ENCODE data around the gene SLC25A2.
"Not testable (repeated sequence)": the region's sequence is repeated elsewhere in the genome, so short reads cannot be mapped to it uniquely, and the experiment has no call there.

Gene SLC25A2

DNA sequence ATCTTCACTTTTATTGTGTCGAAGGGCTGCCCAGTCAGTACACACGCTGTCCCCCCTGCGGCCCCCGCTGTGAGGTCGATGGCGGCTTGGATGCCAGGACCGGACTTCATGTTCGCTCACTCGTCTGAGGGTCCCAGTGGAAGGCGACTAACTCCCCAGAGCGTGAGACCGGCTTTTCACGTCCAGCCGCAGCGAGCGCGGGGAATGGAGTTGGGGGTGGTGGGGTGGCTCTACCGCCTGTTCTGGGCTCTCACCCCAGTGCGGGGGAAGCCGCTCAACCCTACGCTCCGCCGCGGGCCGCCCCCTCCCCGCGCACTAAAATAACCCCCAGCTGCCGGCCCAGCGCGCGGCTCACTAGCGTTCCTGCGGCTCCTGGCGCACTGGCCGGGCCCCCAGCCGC is at the start of gene SLC25A2:
SLC25A2 (minus strand) TSS at position 294 of the 400 bp plus-strand sequence; CDS start at position 110, 184 bp downstream.
- DNase-seq (ENCODE audit: low read depth), result no peak
- no peak within 1 kb of the TSS for H3K4me3 ChIP-seq (ENCODE audit: low read depth, low read length)

DNA sequence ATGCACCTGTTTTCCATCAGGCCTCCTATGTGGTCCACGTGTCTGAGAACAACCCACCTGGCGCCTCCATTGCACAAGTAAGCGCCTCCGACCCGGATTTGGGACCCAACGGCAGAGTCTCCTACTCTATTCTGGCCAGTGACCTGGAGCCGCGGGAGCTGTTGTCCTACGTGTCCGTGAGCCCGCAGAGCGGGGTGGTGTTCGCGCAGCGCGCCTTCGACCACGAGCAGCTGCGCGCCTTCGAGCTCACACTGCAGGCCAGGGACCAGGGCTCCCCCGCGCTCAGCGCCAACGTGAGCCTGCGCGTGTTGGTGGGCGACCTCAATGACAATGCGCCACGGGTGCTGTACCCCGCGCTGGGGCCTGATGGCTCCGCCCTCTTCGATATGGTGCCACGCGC is 47.7 kb upstream of the SLC25A2 start:
- no peak overlapping the region for H3K4me3 ChIP-seq (ENCODE audit: low read depth, low read length)
- DNase-seq (ENCODE audit: low read depth), result no peak

DNA sequence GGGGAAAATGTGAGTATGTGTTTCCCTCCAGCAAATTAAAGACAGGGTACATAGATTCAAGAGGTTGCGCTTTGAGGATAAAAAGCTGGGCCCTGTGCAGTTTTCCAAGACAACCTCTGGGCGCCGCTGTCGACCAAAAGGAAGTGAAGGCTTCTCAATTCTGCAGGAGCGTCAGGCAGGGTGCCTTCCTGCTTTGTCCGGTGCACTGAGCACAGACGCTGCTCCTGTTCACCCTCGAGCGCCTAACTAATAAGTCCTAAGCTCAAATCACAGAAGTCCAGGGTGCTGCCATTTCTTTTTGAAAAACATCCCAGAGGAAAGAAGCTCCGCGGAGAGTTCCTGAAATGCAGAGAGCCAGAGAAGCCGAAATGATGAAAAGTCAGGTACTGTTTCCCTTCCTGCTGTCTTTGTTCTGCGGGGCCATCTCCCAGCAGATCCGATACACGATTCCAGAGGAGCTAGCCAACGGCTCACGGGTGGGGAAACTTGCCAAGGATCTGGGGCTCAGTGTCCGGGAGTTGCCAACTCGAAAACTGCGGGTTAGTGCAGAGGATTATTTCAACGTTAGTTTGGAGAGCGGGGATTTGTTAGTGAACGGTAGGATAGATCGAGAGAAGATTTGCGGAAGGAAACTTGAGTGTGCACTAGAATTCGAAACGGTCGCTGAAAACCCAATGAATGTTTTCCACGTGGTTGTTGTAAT is 46.2 kb upstream of the SLC25A2 start, which contains the start of gene PCDHGB1:
PCDHGB1 (plus strand) TSS at position 183 of the 703 bp plus-strand sequence; CDS start at position 345, 162 bp downstream.
- peak within 1 kb of the TSS; percentile 32 for H3K4me3 ChIP-seq (ENCODE audit: low read depth, low read length)
- DNase-seq (ENCODE audit: low read depth), result no peak

DNA sequence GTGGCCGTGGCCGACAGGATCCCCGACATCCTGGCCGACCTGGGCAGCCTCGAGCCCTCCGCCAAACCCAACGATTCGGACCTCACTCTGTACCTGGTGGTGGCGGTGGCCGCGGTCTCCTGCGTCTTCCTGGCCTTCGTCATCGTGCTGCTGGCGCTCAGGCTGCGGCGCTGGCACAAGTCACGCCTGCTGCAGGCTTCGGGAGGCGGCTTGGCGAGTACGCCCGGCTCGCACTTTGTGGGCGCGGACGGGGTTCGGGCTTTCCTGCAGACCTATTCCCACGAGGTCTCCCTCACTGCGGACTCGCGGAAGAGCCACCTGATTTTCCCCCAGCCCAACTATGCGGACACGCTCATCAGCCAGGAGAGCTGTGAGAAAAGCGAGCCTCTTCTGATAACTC is 42.2 kb upstream of the SLC25A2 start:
- H3K4me3 ChIP-seq (ENCODE audit: low read depth, low read length); DNase-seq (ENCODE audit: low read depth): not testable (repeated sequence)

DNA sequence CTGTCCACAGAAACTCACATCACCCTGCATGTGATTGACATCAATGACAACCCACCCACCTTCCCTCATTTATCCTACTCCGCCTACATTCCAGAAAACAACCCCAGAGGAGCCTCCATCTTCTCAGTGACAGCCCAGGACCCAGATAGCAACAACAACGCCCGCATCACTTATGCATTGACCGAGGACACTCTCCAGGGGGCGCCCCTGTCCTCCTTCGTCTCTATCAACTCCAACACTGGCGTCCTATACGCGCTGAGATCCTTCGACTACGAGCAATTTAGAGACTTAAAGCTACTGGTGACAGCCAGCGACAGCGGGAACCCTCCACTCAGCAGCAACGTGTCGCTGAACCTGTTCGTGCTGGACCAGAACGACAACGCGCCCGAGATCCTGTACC is 41.5 kb upstream of the SLC25A2 start:
- no peak for DNase-seq (ENCODE audit: low read depth)
- no peak overlapping the region for H3K4me3 ChIP-seq (ENCODE audit: low read depth, low read length)

DNA sequence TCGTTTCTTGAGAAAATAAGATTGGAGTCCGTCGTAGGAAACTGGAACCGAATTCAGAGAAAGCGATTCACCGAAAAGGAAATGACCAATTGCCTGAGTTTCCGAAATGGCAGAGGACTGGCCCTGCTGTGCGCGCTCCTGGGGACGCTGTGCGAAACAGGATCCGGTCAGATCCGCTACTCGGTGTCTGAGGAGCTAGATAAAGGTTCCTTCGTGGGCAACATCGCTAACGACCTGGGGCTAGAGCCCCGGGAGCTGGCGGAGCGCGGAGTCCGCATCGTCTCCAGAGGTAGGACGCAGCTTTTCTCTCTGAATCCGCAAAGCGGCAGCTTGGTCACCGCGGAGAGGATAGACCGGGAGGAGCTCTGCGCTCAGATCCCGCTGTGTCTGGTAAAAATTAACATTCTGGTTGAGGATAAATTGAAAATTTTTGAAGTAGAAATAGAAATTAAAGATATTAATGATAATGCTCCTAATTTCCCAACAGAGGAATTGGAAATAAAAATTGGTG is 40.2 kb upstream of the SLC25A2 start:
- H3K4me3 ChIP-seq (ENCODE audit: low read depth, low read length), result peak overlapping the region; percentile 45
- no peak for DNase-seq (ENCODE audit: low read depth)

DNA sequence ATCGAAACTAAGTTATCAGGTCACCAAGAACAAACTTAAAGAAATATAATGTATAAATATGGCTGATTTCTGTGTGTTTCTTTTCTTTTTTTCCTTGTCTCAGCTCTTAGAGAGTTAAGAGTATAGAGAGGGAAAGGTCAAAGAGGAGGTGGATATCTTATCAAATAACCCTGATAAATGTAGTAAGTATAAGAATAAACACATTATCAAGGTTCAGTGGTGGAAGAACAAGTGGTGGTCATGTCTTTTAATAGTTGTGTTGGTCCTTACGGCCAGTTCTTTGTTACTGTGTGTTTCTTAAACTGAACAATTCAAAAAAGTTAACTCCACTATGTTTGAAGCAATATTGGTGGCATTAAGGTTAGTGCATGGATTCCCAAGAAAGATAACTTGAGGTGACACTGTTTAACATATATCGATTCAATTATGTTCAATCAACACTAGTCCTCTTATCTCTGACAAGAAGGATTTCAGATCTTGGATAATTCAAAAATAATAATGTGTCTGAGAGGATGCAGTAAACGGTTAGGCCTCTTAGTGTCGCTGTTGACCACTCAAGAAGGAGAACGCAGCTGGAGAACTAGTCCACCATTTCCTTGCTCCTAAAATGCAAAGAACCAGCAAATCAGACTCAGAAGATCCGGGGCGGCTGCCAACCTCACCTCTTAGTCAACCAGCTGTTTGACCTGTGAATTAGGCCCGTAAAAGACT is 39.5 kb upstream of the SLC25A2 start, which contains the start of gene PCDHGA3:
PCDHGA3 (plus strand) TSS at position 588 of the 711 bp plus-strand sequence. CDS start 205 bp downstream, outside the sequence.
- DNase-seq (ENCODE audit: low read depth), result no peak

DNA sequence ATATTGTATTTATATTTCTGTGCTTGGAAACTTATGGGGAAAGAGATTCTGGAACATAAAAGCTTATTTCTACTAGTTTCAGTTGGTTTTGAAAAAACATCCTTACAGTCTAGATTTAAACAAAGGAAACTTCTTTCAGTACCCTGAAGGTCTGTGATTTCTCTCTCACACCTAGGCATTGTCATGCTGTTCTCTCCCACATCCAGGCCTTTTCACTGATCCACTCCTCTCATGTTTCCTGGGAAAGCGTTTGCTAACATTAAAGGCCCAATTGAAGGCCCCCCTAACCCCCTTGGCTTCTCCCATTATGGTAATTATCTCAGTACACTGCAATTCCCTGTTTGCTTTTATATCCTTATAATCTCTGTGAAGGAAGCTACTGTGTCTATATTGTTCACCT is 38.9 kb upstream of the SLC25A2 start:
- H3K4me3 ChIP-seq (ENCODE audit: low read depth, low read length), result no peak overlapping the region
- DNase-seq (ENCODE audit: low read depth), result no peak

More for the DNA sequence above, 39.5 kb upstream of the SLC25A2 start, which contains the start of gene PCDHGA3:
- H3K4me3 ChIP-seq (ENCODE audit: low read depth, low read length), result peak within 1 kb of the TSS; percentile 45

DNA sequence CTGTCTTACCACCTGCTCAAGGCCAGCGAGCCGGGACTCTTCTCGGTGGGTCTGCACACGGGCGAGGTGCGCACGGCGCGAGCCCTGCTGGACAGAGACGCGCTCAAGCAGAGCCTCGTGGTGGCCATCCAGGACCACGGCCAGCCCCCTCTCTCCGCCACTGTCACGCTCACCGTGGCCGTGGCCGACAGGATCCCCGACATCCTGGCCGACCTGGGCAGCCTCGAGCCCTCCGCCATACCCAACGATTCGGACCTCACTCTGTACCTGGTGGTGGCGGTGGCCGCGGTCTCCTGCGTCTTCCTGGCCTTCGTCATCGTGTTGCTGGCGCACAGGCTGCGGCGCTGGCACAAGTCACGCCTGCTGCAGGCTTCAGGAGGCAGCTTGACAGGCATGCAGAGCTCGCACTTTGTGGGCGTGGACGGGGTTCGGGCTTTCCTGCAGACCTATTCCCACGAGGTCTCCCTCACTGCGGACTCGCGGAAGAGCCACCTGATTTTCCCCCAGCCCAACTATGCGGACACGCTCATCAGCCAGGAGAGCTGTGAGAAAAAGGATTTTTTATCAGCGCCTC is 37.0 kb upstream of the SLC25A2 start:
- DNase-seq (ENCODE audit: low read depth); H3K4me3 ChIP-seq (ENCODE audit: low read depth, low read length): not testable (repeated sequence)

DNA sequence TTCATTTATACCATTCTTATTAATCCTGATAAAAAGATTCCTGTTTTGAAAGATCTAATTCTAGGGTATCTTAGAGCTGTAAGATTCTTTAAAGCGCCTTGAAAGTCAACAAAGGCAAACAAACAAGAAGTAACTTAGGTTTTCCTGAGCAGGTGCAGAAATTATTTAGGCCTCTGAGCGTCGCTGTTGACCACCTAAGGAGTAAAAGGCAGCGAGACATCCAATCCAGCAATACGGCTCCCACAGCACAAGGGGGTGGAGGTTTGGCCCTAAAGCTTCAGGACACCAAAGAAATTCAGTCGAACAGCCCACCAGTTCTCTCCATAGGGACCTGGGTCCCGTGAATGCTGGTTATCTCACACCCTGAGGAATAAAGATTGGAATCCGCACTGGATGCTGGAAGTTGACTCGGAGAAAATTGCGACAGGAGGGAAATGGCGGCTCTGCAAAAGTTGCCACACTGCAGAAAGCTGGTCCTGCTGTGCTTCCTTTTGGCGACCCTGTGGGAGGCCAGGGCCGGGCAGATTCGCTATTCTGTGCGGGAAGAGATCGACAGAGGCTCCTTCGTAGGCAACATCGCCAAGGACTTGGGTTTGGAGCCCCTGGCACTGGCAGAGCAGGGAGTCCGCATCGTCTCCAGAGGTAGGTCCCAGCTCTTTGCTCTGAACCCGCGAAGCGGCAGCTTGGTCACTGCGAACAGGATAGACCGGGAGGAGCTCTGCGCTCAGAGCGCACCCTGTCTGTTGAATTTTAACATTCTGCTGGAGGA is 34.9 kb upstream of the SLC25A2 start, which contains the start of gene PCDHGA2:
PCDHGA2 (plus strand) TSS at position 223 of the 769 bp plus-strand sequence.
- no peak for DNase-seq (ENCODE audit: low read depth)
- peak within 1 kb of the TSS; percentile 41 for H3K4me3 ChIP-seq (ENCODE audit: low read depth, low read length)

DNA sequence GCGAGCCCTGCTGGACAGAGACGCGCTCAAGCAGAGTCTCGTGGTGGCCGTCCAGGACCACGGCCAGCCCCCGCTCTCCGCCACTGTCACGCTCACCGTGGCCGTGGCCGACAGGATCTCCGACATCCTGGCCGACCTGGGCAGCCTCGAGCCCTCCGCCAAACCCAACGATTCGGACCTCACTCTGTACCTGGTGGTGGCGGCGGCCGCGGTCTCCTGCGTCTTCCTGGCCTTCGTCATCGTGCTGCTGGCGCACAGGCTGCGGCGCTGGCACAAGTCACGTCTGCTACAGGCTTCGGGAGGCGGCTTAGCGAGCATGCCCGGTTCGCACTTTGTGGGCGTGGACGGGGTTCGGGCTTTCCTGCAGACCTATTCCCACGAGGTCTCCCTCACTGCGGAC is 28.7 kb upstream of the SLC25A2 start:
- not testable (repeated sequence) for DNase-seq (ENCODE audit: low read depth)

DNA sequence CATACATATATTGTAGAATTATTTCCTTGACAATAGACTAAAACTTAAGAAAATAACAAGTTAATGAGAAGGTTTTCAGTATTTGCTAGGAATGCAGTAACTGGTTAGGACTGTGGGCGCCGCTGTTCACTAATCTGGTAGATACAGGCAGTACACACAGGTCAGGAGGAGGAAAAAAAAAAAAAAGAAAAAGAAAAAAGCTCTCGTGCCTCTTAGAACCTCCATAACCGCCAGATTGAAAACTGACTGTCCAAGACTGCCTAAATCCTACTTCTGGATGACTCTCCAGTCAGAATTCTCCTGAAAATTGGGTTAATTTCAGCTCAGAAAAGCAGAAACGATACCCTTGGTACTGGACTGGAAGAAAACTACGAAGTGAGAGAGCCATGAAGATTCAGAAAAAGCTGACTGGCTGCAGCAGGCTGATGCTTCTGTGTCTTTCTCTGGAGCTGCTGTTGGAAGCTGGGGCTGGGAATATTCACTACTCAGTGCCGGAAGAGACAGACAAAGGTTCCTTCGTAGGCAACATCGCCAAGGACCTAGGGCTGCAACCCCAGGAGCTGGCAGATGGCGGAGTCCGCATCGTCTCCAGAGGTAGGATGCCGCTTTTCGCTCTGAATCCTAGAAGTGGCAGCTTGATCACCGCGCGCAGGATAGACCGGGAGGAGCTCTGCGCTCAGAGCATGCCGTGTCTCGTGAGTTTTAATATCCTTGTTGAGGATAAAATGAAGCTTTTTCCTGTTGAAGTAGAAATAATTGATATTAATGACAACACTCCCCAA is 26.6 kb upstream of the SLC25A2 start, which contains the start of gene PCDHGA1:
PCDHGA1 (plus strand) TSS at position 216 of the 782 bp plus-strand sequence.
- DNase-seq (ENCODE audit: low read depth), result no peak
- peak within 1 kb of the TSS; percentile 46 for H3K4me3 ChIP-seq (ENCODE audit: low read depth, low read length)

More for the DNA sequence above, 28.7 kb upstream of the SLC25A2 start:
- not testable (repeated sequence) for H3K4me3 ChIP-seq (ENCODE audit: low read depth, low read length)

DNA sequence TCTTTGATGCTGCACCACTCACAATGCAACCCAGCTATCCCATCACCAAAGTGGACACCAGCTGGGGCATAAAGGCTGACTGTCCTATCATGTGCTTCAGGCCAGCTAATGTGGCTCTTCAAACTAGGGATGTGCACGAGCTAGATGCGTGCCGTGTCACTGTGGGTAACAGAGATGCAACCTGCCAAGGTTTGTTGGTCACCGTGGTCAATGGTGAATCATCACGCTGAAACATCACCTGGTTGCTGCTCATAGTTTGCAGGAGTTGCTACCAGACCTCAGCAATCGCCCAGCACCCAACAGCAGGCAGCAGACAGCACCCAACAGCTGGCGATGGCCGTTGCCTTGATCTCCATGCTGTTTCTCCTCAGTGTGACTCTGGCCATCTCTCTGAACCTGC is 24.4 kb upstream of the SLC25A2 start:
- no peak overlapping the region for H3K4me3 ChIP-seq (ENCODE audit: low read depth, low read length)
- no peak for DNase-seq (ENCODE audit: low read depth)

DNA sequence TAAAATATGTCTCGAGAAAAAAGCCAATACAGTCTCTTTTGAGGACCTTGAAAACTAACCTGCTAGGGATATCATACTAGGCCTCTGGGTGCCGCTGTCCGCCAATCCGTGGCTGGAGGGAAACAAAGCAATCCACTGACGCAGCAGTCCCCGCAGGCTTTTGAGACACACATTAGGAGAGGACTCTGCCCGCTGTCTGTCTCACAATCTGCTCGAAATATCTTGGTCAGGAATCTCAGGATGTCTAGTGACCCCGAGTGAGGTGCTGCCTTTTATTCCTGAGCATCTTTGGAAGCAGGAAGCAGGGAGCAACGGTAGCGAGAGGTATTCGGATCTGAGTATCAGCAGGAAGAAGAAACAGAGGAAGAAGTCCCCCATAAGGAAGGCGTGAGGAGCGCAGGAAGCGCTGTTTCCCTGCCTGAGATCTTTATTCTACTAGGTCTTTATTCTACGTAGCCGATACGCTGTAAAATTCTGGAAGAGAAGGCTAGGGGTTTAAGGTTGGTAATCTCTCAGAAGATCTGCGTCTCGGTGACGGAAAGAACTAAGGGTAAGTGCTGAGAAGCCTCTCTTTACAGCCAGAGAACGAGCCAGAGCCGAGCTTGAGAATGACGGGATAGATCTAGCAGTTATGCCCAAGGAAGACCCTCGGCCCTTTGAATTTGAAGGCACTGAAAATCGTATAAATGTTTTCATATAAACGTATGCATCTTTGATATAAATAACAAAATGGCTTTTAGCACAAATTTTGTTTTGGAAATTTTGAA is 22.4 kb upstream of the SLC25A2 start:
- no peak for DNase-seq (ENCODE audit: low read depth)
- peak overlapping the region; percentile 52 for H3K4me3 ChIP-seq (ENCODE audit: low read depth, low read length)

DNA sequence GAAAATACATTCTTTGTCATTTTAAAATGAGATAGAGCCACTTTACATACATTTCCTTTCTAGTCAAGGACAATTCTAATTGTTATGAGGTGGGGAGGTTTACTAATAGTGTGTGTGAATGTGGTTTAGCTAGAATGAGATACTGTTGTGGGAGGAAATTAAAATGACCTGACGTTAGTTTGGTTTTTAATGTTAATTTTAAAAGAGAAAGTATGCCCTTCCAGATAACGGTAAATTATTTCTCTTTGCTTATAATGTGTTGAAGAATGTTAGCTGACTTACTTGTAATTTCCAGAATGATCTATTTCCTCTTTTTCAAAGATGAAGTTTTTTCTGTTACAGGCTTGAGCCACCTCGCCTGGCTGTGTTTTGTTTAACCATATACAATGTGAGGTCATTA is 18.4 kb upstream of the SLC25A2 start:
- H3K4me3 ChIP-seq (ENCODE audit: low read depth, low read length), result no peak overlapping the region
- no peak for DNase-seq (ENCODE audit: low read depth)

DNA sequence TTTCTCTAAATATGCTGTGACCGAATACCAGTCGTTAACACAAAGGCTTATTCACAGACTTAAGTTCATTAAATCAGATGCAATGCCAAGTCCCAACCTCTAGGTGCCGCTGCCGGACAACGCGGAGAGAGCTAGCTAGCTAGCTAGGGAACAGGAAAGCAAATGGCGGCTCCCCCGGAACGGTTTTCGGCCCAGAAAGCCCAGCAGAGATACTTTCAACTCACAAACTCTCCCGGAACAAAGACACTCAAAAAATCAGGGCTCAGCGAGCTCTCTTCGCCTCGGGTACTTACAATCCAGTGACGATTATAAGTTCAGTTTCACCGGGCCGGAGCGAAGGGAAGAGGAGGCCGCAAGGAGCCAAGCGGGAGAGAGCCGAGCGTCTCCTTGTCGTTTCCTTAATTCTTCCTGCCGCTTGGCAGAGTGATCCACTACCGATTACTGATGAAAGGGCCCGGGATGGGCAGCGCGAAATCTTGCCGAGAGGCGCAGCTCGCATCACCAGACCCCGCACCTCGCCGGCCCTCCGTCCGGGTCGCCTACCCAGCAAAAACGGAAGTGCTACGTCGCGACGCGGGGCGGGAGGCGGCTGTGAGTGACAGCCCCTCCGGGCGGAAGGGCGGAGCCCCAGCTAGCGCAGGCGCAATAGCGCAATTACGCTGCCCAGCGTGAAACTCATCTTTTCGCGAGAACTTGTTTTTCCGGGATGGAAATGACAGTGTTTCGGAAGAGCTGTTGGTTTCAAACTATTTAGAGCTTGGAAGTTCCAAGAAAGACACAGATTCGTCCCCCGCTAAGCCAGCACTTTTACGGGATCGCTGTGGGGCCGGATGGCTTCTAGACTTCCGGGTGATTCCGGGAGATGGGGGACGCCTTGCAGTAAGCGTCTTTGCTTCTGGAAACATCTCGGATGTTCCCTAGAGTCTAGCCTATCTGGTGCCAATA is 16.6 kb upstream of the SLC25A2 start, which contains the start of gene TAF7:
TAF7 (minus strand) TSS at position 560 of the 945 bp plus-strand sequence. CDS start 740 bp downstream, outside the sequence.
- DNase-seq (ENCODE audit: low read depth), result peak; percentile 74
- peak within 1 kb of the TSS; percentile 75 for H3K4me3 ChIP-seq (ENCODE audit: low read depth, low read length)
